Caco-2 (cell line): ENCODE data around the gene FOXO1. TPM values are rescaled to one million over a fixed set of nuclear protein-coding genes. Genes with fewer than 3 reads are reported as not detected.
A peak's percentile ranks its signal among the peaks of the same experiment; 100 is the strongest.

Experiments
- BruUV-seq: library from RNA; stranded (reverse); fragments of 400-500 nt; replicated peaks from 2 replicates; lab custom pipeline; 2021; lab: Mats Ljungman, UMichigan
- CTCF ChIA-PET: fragments of 300-600 bp; sonication (Branson Sonifier 250); formaldehyde crosslinking; loops from one replicate; lab custom pipeline; 2022; ENCODE audit warnings: antibody characterized with exemption; lab: Charles Lee
- POLR2A ChIA-PET: fragments of 300-600 bp; sonication (Branson Sonifier 250); formaldehyde crosslinking; loops from one replicate; lab custom pipeline; 2022; ENCODE audit warnings: antibody characterized with exemption; lab: Charles Lee
- DNase-seq, 2 experiments: peaks; one replicate each; pipeline versions ENCODE4 v3.0.0 to v3.0.0-alpha.2; 2020 to 2022
- H3K27me3 ChIP-seq: replicated peaks from 2 replicates; pipeline ENCODE4 v1.6.0; 2011; ENCODE audit warnings: low read length; ENCODE audit not compliant: control insufficient read depth, insufficient read depth
- H3K36me3 ChIP-seq: 2 replicates; pipeline ENCODE4 v1.5.1; 2011; ENCODE audit warnings: low read length; ENCODE audit not compliant: control insufficient read depth, insufficient read depth
- H3K4me1 ChIP-seq: fragments of 250-450 bp; sonication (Bioruptor Pico); 2 replicates; pipeline ENCODE4 v1.5.1; 2020; ENCODE audit warnings: mild to moderate bottlenecking
- H3K4me3 ChIP-seq: 2 replicates; pipeline ENCODE4 v1.5.1; 2011; ENCODE audit warnings: low read depth, mild to moderate bottlenecking, control low read depth, low read length
- H3K9me3 ChIP-seq: fragments of 250-450 bp; sonication (Bioruptor Pico); 2 replicates; pipeline ENCODE4 v1.5.1; 2020; ENCODE audit warnings: mild to moderate bottlenecking, moderate library complexity
- H3K27ac Mint-ChIP-seq: one replicate; pipeline ENCODE4 v1.8.0; 2022; ENCODE audit warnings: mixed read lengths; ENCODE audit not compliant: unreplicated experiment
- H3K27me3 Mint-ChIP-seq: one replicate; pipeline ENCODE4 v1.8.0; 2022; ENCODE audit warnings: mixed read lengths; ENCODE audit not compliant: insufficient read depth, unreplicated experiment
- H3K36me3 Mint-ChIP-seq: one replicate; pipeline ENCODE4 v1.8.0; 2022; ENCODE audit warnings: mild to moderate bottlenecking, mixed read lengths; ENCODE audit not compliant: insufficient read depth, unreplicated experiment
- H3K4me1 Mint-ChIP-seq: one replicate; pipeline ENCODE4 v1.8.0; 2022; ENCODE audit warnings: low read depth, mixed read lengths; ENCODE audit not compliant: unreplicated experiment
- H3K4me3 Mint-ChIP-seq: one replicate; pipeline ENCODE4 v1.8.0; 2022; ENCODE audit warnings: mild to moderate bottlenecking, moderate library complexity, mixed read lengths; ENCODE audit not compliant: unreplicated experiment
- H3K9me3 Mint-ChIP-seq: one replicate; pipeline ENCODE4 v1.8.0; 2022; ENCODE audit warnings: mixed read lengths; ENCODE audit not compliant: unreplicated experiment
- CTCF ChIP-seq, 2 experiments: fragments of 200-600 bp in 1 of 2; IDR thresholded peaks; 1 replicate in 1 of 2; 2 replicates in 1 of 2; pipeline versions ENCODE4 v1.5.1 to v1.8.0; 2011 to 2022; ENCODE audit warnings: antibody characterized with exemption in 1 of 2, control low read depth in 1 of 2, inconsistent platforms in 1 of 2, low read depth in 1 of 2, low read length in 1 of 2, mild to moderate bottlenecking in 1 of 2, moderate library complexity in 1 of 2; ENCODE audit not compliant: insufficient read depth in 1 of 2, severe bottlenecking in 1 of 2, unreplicated experiment in 1 of 2
- intact Hi-C: fragments of 100-400 bp; cut with micrococcal nuclease; formaldehyde crosslinking; loops from one replicate; pipeline ENCODE4 v1.10.0; 2022; ENCODE audit not compliant: unreplicated experiment
- total RNA-seq: library from RNA; stranded (reverse); gene quantifications from 2 replicates; pipeline ENCODE4 v1.2.3, GENCODE V29; 2022

The FOXO1 gene
- total RNA-seq, 1 experiment from 2014 or later: 10.4 TPM

- Histone ChIP-seq H3K9me3 (no peaks in the 10 kb centered on the region), H3K4me3 (no peak overlapping the region), H3K4me1 (peaks cover 13% of the 10 kb centered on the region), H3K27me3 (no peaks in the 10 kb centered on the region), H3K36me3 (no peaks in the 10 kb centered on the region; the same call in 1 of the 2 replicates)
- ChIA-PET POLR2A (no interaction called here), CTCF (no interaction called here)
- Mint-ChIP-seq H3K27ac (no peak overlapping the region), H3K4me3 (no peak overlapping the region), H3K9me3 (no peaks in the 10 kb centered on the region), H3K36me3 (no peaks in the 10 kb centered on the region), H3K4me1 (peaks cover 21% of the 10 kb centered on the region), H3K27me3 (no peaks in the 10 kb centered on the region)
- intact Hi-C loops: no loop called here
- no peak for TF ChIP-seq CTCF (IDR thresholded peaks at IDR 0.05; ENCODE audit: insufficient read depth in 1 of 2, low read depth in 1 of 2, low read length in 1 of 2, severe bottlenecking in 1 of 2, unreplicated experiment in 1 of 2)
- no peak for DNase-seq
- no TSS peak for BruUV-seq
Observed at GRCh38 chr13:40622761-40623160, 43.7 kb downstream of the FOXO1 start.

- Mint-ChIP-seq H3K27ac (no peak overlapping the region), H3K36me3 (no peaks in the 10 kb centered on the region), H3K4me3 (no peak overlapping the region), H3K27me3 (no peaks in the 10 kb centered on the region), H3K9me3 (no peaks in the 10 kb centered on the region), H3K4me1 (peaks cover 20% of the 10 kb centered on the region)
- CTCF ChIA-PET: no interaction called here
- Histone ChIP-seq H3K4me3 (no peak overlapping the region), H3K4me1 (peaks cover 12% of the 10 kb centered on the region), H3K9me3 (no peaks in the 10 kb centered on the region), H3K36me3 (no peaks in the 10 kb centered on the region; the same call in 1 of the 2 replicates), H3K27me3 (no peaks in the 10 kb centered on the region)
- intact Hi-C loops: no loop called here
- POLR2A ChIA-PET: no interaction called here
- no peak for DNase-seq
- no TSS peak for BruUV-seq
- no peak for TF ChIP-seq CTCF (IDR thresholded peaks at IDR 0.05; ENCODE audit: insufficient read depth in 1 of 2, low read depth in 1 of 2, low read length in 1 of 2, severe bottlenecking in 1 of 2, unreplicated experiment in 1 of 2)
Observed at GRCh38 chr13:40622246-40622645, 44.2 kb downstream of the FOXO1 start.

GRCh38 chr13:40619479-40619814 is 47.0 kb downstream of the FOXO1 start:
- Histone ChIP-seq H3K4me1 (peaks cover 7% of the 10 kb centered on the region), H3K27me3 (no peaks in the 10 kb centered on the region), H3K4me3 (no peak overlapping the region), H3K9me3 (no peaks in the 10 kb centered on the region), H3K36me3 (no peaks in the 10 kb centered on the region; the same call in 1 of the 2 replicates)
- H3K27me3 Mint-ChIP-seq: no peaks in the 10 kb centered on the region
- H3K9me3 Mint-ChIP-seq: no peaks in the 10 kb centered on the region
- no peak for TF ChIP-seq CTCF (IDR thresholded peaks at IDR 0.05; ENCODE audit: insufficient read depth in 1 of 2, low read depth in 1 of 2, low read length in 1 of 2, severe bottlenecking in 1 of 2, unreplicated experiment in 1 of 2)
- intact Hi-C loops: no loop called here
- peaks cover 10% of the 10 kb centered on the region for H3K4me1 Mint-ChIP-seq
- H3K27ac Mint-ChIP-seq: peak overlapping the region; percentile 6
- DNase-seq: no peak
- POLR2A ChIA-PET: no interaction called here
- CTCF ChIA-PET: no interaction called here
- no peaks in the 10 kb centered on the region for H3K36me3 Mint-ChIP-seq
- BruUV-seq: no TSS peak
- no peak overlapping the region for H3K4me3 Mint-ChIP-seq
